Activated CD4-positive, alpha-beta T cell treated with anti-CD3 and anti-CD28 coated beads, Interleukin-2, amount 10 ng/mL, durations not matched to agents 7 days and 5 days (primary cell): Measurements from ENCODE around the gene MAN2A2. TPM values are rescaled to one million over a fixed set of nuclear protein-coding genes. Genes with fewer than 3 reads are reported as not detected.

ENCODE experiments used
- CTCF ChIA-PET: fragments of 350-600 bp; sonication (Branson Sonifier 250); formaldehyde crosslinking; loops from one replicate; lab custom pipeline; 2021; ENCODE audit warnings: antibody characterized with exemption; lab: Charles Lee
- POLR2A ChIA-PET: fragments of 350-600 bp; sonication (Branson Sonifier 250); formaldehyde crosslinking; loops from one replicate; lab custom pipeline; 2021; ENCODE audit warnings: antibody characterized with exemption; lab: Charles Lee
- DNase-seq: peaks from one replicate; pipeline ENCODE4 v3.0.0-alpha.2; 2020
- H3K27ac Mint-ChIP-seq: one replicate; pipeline ENCODE4 v1.8.0; 2021; ENCODE audit warnings: mild to moderate bottlenecking, moderate library complexity, mixed read lengths
- H3K27me3 Mint-ChIP-seq: one replicate; pipeline ENCODE4 v1.8.0; 2021; ENCODE audit warnings: mixed read lengths
- H3K36me3 Mint-ChIP-seq: one replicate; pipeline ENCODE4 v1.8.0; 2021; ENCODE audit warnings: low read depth, mixed read lengths
- H3K4me1 Mint-ChIP-seq: one replicate; pipeline ENCODE4 v1.8.0; 2021; ENCODE audit warnings: mixed read lengths
- H3K4me3 Mint-ChIP-seq: one replicate; pipeline ENCODE4 v1.8.0; 2021; ENCODE audit warnings: mild to moderate bottlenecking, moderate library complexity, mixed read lengths
- H3K9me3 Mint-ChIP-seq: one replicate; pipeline ENCODE4 v1.8.0; 2021; ENCODE audit warnings: mixed read lengths
- total RNA-seq, 2 experiments: library from RNA; stranded (reverse); gene quantifications; one replicate each; pipeline ENCODE4 v1.2.3, GENCODE V29; 2021

MAN2A2 gene
- total RNA-seq, 2 experiments from 2014 or later = 77.4 to 97.4 TPM

DNA sequence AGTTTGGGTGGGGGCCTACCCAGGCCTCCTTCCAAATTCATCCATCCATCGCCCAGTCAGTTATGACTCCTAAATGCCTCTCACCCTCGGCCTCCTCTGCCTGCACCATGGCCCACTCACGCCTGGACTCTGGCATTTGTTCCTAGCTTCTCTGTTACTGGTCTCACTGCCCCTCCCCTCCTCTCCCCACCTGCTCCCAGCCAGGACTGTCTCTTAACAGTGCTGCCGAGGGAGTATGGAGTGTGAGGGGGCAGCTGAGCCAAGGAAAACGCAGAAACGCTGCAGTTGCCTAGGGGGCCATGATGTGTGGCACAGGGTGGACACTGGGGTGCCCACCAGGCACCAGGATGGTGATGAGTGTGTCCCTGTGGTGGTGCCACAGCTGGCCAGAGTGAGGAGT, 54.7 kb downstream of the MAN2A2 start:
- peaks cover 41% of the 10 kb centered on the region for H3K36me3 Mint-ChIP-seq
- H3K27ac Mint-ChIP-seq = peak overlapping the region; percentile 73
- H3K4me3 Mint-ChIP-seq = peak overlapping the region; percentile 65
- no peaks in the 10 kb centered on the region for H3K27me3 Mint-ChIP-seq
- no peak for DNase-seq
- no peaks in the 10 kb centered on the region for H3K9me3 Mint-ChIP-seq
- peaks cover 30% of the 10 kb centered on the region for H3K4me1 Mint-ChIP-seq
- ChIA-PET POLR2A (no interaction called here), CTCF (interaction anchor here (0.7 to 10.1 kb wide), 11 partner anchors 8 to 632 kb away, joined by 3 to 140 read pairs (median 7); partner anchors contain the start of genes HDDC3 and UNC45A)

DNA sequence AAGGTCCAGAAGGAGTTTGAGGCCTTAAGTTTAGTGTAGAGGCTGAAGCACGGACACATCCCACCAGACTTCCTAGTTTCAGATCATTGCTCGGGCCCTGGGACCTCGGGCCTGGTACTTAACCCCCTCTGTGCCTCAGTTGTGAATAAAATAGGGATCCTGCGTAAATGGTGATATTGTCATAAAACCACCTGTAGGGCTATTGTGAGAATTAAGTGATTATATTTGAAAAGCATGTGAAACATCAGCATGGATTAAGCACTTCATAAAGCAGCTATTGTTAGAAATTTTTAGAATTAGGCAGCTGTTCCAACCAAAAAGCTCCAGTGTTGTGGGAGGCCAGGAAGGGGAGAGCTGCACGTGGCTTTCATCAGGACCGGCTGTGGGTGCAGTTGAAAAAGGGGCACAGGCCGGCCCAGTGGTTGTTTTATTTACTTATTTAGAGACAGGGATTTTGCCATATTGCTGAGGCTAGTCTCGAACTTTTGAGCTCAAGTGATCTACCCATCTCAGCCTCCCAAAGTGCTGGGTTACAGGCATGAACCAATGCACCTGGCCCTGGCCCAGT, 56.0 kb downstream of the MAN2A2 start:
- Mint-ChIP-seq H3K27me3 (no peaks in the 10 kb centered on the region), H3K27ac (peak overlapping the region; percentile 13), H3K4me1 (peaks cover 22% of the 10 kb centered on the region), H3K9me3 (no peaks in the 10 kb centered on the region), H3K36me3 (peaks cover 46% of the 10 kb centered on the region), H3K4me3 (no peak overlapping the region)
- ChIA-PET CTCF (interaction anchor here (0.7 to 10.1 kb wide), 8 partner anchors 9 to 163 kb away, joined by 3 to 140 read pairs (median 4); partner anchors contain the start of genes HDDC3 and UNC45A), POLR2A (no interaction called here)
- DNase-seq = no peak

DNA sequence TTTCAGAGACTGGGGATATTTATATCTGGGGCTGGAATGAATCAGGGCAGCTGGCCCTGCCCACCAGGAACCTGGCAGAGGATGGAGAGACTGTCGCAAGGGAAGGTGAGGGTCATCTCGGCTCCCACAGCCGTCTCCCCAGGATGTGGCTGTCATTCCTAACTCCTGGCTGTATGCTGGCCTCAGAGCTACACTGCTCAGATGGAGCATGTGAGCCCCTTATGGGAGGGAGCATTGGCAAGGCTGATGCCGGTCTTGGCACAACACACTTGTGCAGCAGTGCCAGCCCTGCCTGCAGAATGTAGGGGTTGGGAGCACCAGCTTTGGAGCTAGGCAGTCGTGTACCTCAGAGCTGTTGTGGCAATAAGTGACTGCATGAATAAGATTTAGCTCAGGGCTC, 56.8 kb downstream of the MAN2A2 start:
- POLR2A ChIA-PET = no interaction called here
- CTCF ChIA-PET = interaction anchor here (0.5 to 10.1 kb wide), 7 partner anchors 8 to 90 kb away, joined by 3 to 140 read pairs (median 3); partner anchors contain the start of genes HDDC3 and UNC45A
- Mint-ChIP-seq H3K36me3 (peaks cover 46% of the 10 kb centered on the region), H3K9me3 (no peaks in the 10 kb centered on the region), H3K4me1 (peaks cover 16% of the 10 kb centered on the region), H3K4me3 (no peak overlapping the region), H3K27ac (peak overlapping the region; percentile 43), H3K27me3 (no peaks in the 10 kb centered on the region)
- DNase-seq = no peak

DNA sequence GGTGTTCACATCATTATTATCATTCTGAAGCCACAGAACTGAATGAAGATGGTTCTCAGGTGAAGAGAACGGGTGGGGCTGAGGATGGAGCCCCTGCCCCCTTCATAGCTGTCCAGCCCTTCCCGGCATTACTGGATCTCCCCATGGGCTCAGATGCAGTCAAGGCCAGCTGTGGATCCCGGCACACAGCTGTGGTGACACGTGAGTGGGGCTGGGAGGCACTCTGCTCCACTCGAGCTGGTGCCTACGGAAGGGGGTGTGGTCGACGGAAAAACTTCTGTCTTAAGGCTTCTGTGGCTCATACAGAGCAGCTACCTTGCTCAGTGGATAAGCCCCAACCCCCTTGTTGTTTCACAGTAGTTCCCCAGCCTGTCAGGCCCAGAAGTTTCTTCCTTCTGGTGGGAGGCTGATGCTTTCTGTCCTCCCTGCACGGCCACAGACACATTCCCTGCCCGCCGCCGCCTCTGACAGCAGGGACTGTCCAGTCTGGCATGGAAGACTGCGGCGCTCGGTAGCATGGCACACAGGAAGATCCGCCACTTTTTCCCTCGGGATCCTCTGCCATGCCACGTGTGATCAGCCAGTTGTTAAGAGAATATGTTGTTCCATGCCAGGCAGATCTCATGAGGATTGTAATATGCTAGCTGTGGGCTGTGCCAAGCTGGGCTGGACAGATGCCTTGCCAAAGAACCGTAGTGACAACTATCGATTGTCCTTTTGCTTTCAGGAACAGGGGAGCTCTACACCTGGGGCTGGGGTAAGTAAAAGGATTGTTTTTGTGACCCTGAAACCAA, 57.4 kb downstream of the MAN2A2 start:
- no peak overlapping the region for H3K4me3 Mint-ChIP-seq
- POLR2A ChIA-PET = no interaction called here
- H3K9me3 Mint-ChIP-seq = no peaks in the 10 kb centered on the region
- CTCF ChIA-PET = interaction anchor here (0.5 to 10.1 kb wide), 5 partner anchors 8 to 27 kb away, joined by 3 to 140 read pairs (median 3); partner anchors contain the start of genes HDDC3 and UNC45A
- H3K27ac Mint-ChIP-seq = peak overlapping the region; percentile 43
- no peaks in the 10 kb centered on the region for H3K27me3 Mint-ChIP-seq
- DNase-seq = no peak
- peaks cover 16% of the 10 kb centered on the region for H3K4me1 Mint-ChIP-seq
- H3K36me3 Mint-ChIP-seq = peaks cover 50% of the 10 kb centered on the region

DNA sequence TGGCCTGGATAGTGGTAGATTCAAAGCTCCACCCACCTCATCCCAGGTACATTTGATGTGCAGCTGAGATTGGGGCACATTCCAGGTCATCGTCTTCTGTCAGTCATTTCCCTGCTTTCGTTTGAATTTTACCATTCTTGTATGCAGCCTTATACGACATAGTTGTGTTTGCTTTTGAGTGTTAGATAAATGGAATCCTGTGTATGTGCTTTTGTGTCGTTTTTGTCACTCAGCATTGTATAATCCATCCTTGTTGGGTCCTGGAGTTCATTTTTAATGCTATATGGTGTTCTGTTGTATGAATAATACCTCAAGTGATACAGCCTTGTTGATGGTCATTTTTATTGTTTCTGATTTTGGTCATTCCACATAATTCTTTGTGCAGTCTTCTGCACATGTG, 58.9 kb downstream of the MAN2A2 start:
- Mint-ChIP-seq H3K27me3 (no peaks in the 10 kb centered on the region), H3K36me3 (peaks cover 52% of the 10 kb centered on the region), H3K4me1 (peaks cover 7% of the 10 kb centered on the region), H3K4me3 (no peak overlapping the region), H3K9me3 (no peaks in the 10 kb centered on the region), H3K27ac (no peak overlapping the region)
- CTCF ChIA-PET = interaction anchor here (1.0 to 2.5 kb wide), 2 partner anchors 8 to 17 kb away, joined by 3 to 10 read pairs; no protein-coding TSS in a partner anchor
- POLR2A ChIA-PET = no interaction called here
- DNase-seq = no peak

DNA sequence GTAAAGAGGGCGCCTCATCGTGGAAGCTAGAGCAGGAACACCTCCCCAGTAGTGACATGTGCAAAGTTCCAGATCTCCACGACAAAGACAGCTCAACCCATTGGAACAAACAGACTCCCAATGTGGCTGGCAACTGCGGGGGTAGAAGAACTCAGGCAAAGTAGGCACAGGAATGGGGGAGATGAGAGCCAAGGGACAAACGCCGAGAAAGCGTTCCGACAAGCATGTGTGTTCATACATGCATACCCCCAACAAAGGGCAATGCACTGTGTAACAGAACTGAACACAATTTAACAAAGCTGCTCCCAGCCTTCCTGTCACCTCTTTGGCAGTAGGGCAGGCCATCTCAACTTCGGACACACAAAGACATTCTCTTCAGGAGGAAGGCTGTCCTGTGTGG, 63.2 kb downstream of the MAN2A2 start:
- peak overlapping the region; percentile 44 for H3K27ac Mint-ChIP-seq
- no peaks in the 10 kb centered on the region for H3K27me3 Mint-ChIP-seq
- no peak overlapping the region for H3K4me3 Mint-ChIP-seq
- CTCF ChIA-PET = interaction anchor here (0.9 to 1.4 kb wide), 5 partner anchors 9 to 34 kb away, joined by 3 to 7 read pairs (median 3); partner anchors contain the start of genes HDDC3 and RCCD1
- no peaks in the 10 kb centered on the region for H3K4me1 Mint-ChIP-seq
- POLR2A ChIA-PET = no interaction called here
- no peaks in the 10 kb centered on the region for H3K9me3 Mint-ChIP-seq
- H3K36me3 Mint-ChIP-seq = peaks cover 64% of the 10 kb centered on the region
- no peak for DNase-seq

DNA sequence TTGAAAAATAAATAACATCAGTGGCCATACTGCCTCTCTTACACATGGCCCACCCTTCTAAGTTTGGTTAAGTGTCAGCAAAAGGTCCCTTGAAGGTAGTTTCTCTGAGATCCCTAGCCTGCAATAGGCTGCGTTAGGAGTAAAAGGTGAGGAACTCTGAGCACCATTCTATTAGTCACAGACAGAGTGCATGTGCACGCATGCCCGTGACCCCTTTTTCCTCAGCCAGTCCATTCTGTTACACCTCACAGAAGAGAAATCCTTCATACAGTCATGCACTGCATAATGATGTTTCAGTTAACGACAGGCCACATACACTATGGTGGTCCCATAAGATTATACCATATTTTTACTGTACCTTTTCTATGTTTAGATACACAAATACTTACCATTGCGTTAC, 64.1 kb downstream of the MAN2A2 start:
- H3K4me1 Mint-ChIP-seq = no peaks in the 10 kb centered on the region
- no peaks in the 10 kb centered on the region for H3K27me3 Mint-ChIP-seq
- CTCF ChIA-PET = interaction anchor here (1.0 to 3.2 kb wide), 4 partner anchors 9 to 35 kb away, joined by 3 to 9 read pairs (median 6); partner anchors contain the start of genes HDDC3 and RCCD1
- H3K9me3 Mint-ChIP-seq = no peaks in the 10 kb centered on the region
- H3K4me3 Mint-ChIP-seq = no peak overlapping the region
- POLR2A ChIA-PET = no interaction called here
- peaks cover 58% of the 10 kb centered on the region for H3K36me3 Mint-ChIP-seq
- DNase-seq = no peak
- H3K27ac Mint-ChIP-seq = no peak overlapping the region

DNA sequence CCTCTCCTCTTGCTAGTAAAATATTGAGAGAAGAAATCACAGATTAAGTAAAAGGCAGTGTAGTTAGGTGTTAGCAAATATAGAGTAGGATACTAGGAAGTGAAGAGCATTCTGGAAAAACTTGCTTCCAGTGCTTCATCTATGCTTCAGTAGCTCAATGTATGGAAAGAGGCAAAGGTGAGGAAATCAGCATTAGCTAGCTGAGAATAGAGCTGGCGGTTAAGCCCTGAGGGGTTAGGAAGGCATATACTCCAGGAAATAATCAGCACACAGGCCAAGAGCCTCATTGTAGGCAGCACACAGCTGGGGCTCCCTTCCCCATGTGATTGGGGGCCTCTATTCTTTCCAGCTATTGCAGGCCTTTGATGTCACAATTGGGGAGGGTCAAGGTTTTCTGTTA, 65.3 kb downstream of the MAN2A2 start:
- Mint-ChIP-seq H3K9me3 (no peaks in the 10 kb centered on the region), H3K4me1 (no peaks in the 10 kb centered on the region), H3K27ac (no peak overlapping the region), H3K27me3 (no peaks in the 10 kb centered on the region), H3K4me3 (no peak overlapping the region), H3K36me3 (peaks cover 59% of the 10 kb centered on the region)
- DNase-seq = no peak
- ChIA-PET POLR2A (no interaction called here), CTCF (interaction anchor here (0.8 to 3.2 kb wide), 5 partner anchors 8 to 36 kb away, joined by 3 to 9 read pairs (median 4); partner anchors contain the start of genes HDDC3 and UNC45A)

DNA sequence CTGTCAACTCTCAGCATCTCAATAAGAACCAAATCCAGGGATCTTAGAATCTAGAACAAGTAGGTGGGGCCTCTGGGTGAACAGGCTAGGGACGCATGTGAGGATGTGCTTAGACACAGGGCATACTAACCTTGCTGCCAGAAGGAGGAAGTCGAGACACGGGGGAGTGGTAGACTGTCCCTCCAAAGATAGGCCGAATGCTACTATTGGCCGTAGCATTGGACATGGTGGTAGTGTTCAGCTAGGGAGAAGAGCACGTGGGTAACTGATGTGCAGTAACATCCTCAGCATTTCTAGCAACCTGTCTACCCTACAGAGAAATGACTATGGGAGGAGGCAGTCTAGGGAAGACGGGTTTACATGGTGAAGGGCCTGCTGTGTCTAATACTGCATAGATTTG, 67.2 kb downstream of the MAN2A2 start:
- CTCF ChIA-PET = interaction anchor here (1.1 to 3.2 kb wide), 3 partner anchors 9 to 38 kb away, joined by 3 to 9 read pairs (median 5); partner anchors contain the start of gene HDDC3
- Mint-ChIP-seq H3K4me1 (no peaks in the 10 kb centered on the region), H3K27me3 (no peaks in the 10 kb centered on the region), H3K4me3 (no peak overlapping the region), H3K9me3 (no peaks in the 10 kb centered on the region), H3K27ac (no peak overlapping the region), H3K36me3 (peaks cover 68% of the 10 kb centered on the region)
- POLR2A ChIA-PET = no interaction called here
- no peak for DNase-seq

DNA sequence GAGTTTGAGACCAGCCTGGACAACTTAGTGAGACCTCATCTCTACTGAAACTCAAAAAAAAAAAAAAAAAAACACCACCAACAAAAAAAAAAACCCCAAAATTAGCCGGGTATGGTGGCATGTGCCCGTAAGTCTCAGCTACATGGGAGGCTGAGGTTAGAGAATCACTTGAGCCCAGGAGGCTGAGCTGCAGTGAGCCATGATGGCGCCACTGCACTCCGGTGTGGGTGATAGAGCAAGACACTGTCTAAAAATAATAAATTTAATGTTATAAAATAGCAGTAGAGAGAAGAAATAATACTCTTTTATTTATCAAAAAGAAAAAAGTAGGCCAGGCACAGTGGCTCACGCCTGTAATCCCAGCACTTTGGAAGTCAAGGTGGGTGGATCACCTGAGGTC, 69.0 kb downstream of the MAN2A2 start:
- no peaks in the 10 kb centered on the region for H3K4me1 Mint-ChIP-seq
- no peaks in the 10 kb centered on the region for H3K27me3 Mint-ChIP-seq
- no peak for DNase-seq
- H3K9me3 Mint-ChIP-seq = no peaks in the 10 kb centered on the region
- no peak overlapping the region for H3K4me3 Mint-ChIP-seq
- POLR2A ChIA-PET = interaction anchor here (0.7 kb wide), 1 partner anchor 16 kb away, joined by 4 read pairs; no protein-coding TSS in a partner anchor
- CTCF ChIA-PET = interaction anchor here (1.4 kb wide), 1 partner anchor 39 kb away, joined by 4 read pairs; no protein-coding TSS in a partner anchor
- H3K27ac Mint-ChIP-seq = no peak overlapping the region
- H3K36me3 Mint-ChIP-seq = peaks cover 66% of the 10 kb centered on the region
